HEK293 (cell line): ENCODE results near the gene MLX.

Experiments
- CTCF ChIP-seq: fragments of 450-650 bp; formaldehyde crosslinking; IDR thresholded peaks from 2 replicates; pipeline ENCODE4 v1.5.1; 2016; ENCODE audit warnings: missing biosample characterization, missing genetic modification characterization
- HOXC10 ChIP-seq: sonication (generic); formaldehyde crosslinking; IDR thresholded peaks from 2 replicates; pipeline ENCODE4 v1.8.1; 2023; ENCODE audit warnings: mild to moderate bottlenecking, missing genetic modification reagents
- PATZ1 ChIP-seq: fragments of 450-650 bp; formaldehyde crosslinking; IDR thresholded peaks from 2 replicates; pipeline ENCODE4 v1.5.1; 2016; ENCODE audit warnings: missing biosample characterization, missing genetic modification characterization
- REPIN1 ChIP-seq: fragments of 450-650 bp; formaldehyde crosslinking; IDR thresholded peaks from 2 replicates; pipeline ENCODE4 v1.5.1; 2017; ENCODE audit warnings: missing biosample characterization, missing genetic modification characterization, low read depth
- SCRT2 ChIP-seq: fragments of 450-650 bp; formaldehyde crosslinking; IDR thresholded peaks from 2 replicates; pipeline ENCODE4 v1.5.1; 2016; ENCODE audit warnings: missing biosample characterization, missing genetic modification characterization
- ZNF24 ChIP-seq: fragments of 450-650 bp; formaldehyde crosslinking; IDR thresholded peaks from 2 replicates; pipeline ENCODE4 v1.5.1; 2016; ENCODE audit warnings: missing biosample characterization, missing genetic modification characterization
- ZNF292 ChIP-seq: fragments of 450-650 bp; formaldehyde crosslinking; IDR thresholded peaks from 2 replicates; pipeline ENCODE4 v1.5.1; 2016; ENCODE audit warnings: low read depth, missing biosample characterization, missing genetic modification characterization, borderline replicate concordance
- ZNF324 ChIP-seq: fragments of 450-650 bp; formaldehyde crosslinking; IDR thresholded peaks from 2 replicates; pipeline ENCODE4 v1.5.1; 2016; ENCODE audit warnings: missing biosample characterization, missing genetic modification characterization
- ZNF423 ChIP-seq: fragments of 450-650 bp; formaldehyde crosslinking; IDR thresholded peaks from 2 replicates; pipeline ENCODE4 v1.5.1; 2016; ENCODE audit warnings: missing biosample characterization, missing genetic modification characterization
- ZNF558 ChIP-seq: fragments of 450-650 bp; formaldehyde crosslinking; IDR thresholded peaks from 2 replicates; pipeline ENCODE4 v1.5.1; 2016; ENCODE audit warnings: missing biosample characterization, missing genetic modification characterization
- ZNF600 ChIP-seq: fragments of 450-650 bp; formaldehyde crosslinking; IDR thresholded peaks from 2 replicates; pipeline ENCODE4 v1.5.1; 2016; ENCODE audit warnings: missing biosample characterization, missing genetic modification characterization
- ZNF747 ChIP-seq: fragments of 450-650 bp; formaldehyde crosslinking; IDR thresholded peaks from 2 replicates; pipeline ENCODE4 v1.5.1; 2016; ENCODE audit warnings: missing biosample characterization, missing genetic modification characterization
- ZNF785 ChIP-seq: fragments of 450-650 bp; formaldehyde crosslinking; IDR thresholded peaks from 2 replicates; pipeline ENCODE4 v1.5.1; 2016; ENCODE audit warnings: missing biosample characterization, missing genetic modification characterization

- TF ChIP-seq CTCF (no peak; the same call in 1 of the 2 replicates), ZNF24 (peak; percentile 74; the same call in 1 of the 2 replicates), PATZ1 (peak; percentile 94), ZNF324 (tag by site-specific recombination) (peak; percentile 76; the same call in 1 of the 2 replicates), REPIN1 (tag by site-specific recombination) (no peak), SCRT2 (tag by site-specific recombination) (peak; percentile 83), ZNF747 (no peak), ZNF558 (tag by site-specific recombination) (no peak; the same call in 1 of the 2 replicates), ZNF785 (no peak), ZNF292 (no peak), HOXC10 (CRISPR knock-in tag) (no peak), ZNF600 (tag by site-specific recombination) (peak; percentile 97), ZNF423 (tag by site-specific recombination) (peak; percentile 68)
Observed at GRCh38 chr17:42536372-42537155, 30.3 kb upstream of the MLX start.
